BE2C (cell line): ENCODE results near the gene PSME1.

Experiments
- DNase-seq: peaks from one replicate; pipeline ENCODE4 v3.0.0-alpha.2; 2020
- H3K27me3 ChIP-seq: fragments of 250-450 bp; sonication (Bioruptor Pico); 2 replicates; pipeline ENCODE4 v1.5.1; 2020; ENCODE audit warnings: mild to moderate bottlenecking
- H3K36me3 ChIP-seq: fragments of 250-450 bp; sonication (Bioruptor Pico); 2 replicates; pipeline ENCODE4 v1.5.1; 2020; ENCODE audit warnings: mild to moderate bottlenecking
- H3K4me1 ChIP-seq: fragments of 250-450 bp; sonication (Bioruptor Pico); 2 replicates; pipeline ENCODE4 v1.5.1; 2020
- H3K4me3 ChIP-seq: 2 replicates; pipeline ENCODE4 v1.5.1; 2011; ENCODE audit warnings: low read depth, low read length
- H3K9me3 ChIP-seq: fragments of 250-450 bp; sonication (Bioruptor Pico); 2 replicates; pipeline ENCODE4 v1.5.1; 2020
- TF ChIP-seq, protein P1 (sequence below): IDR thresholded peaks from 2 replicates; pipeline ENCODE4 v1.5.1; 2012; ENCODE audit warnings: mild to moderate bottlenecking, low read depth, low read length

Gene PSME1

DNA sequence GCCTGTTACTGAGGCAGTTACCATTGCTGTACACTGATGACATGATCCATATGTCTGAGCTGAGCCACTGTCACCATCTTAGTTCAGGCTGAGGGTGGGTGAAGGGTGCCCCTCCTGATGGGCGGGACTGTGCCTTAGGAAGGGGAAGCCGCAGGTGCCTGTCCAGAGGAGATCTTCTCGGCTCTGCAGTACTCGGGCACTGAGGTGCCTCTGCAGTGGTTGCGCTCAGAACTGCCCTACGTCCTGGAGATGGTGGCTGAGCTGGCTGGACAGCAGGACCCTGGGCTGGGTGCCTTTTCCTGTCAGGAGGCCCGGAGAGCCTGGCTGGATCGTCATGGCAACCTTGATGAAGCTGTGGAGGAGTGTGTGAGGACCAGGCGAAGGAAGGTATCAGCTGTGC, 15.0 kb downstream of the PSME1 start:
- TF ChIP-seq, protein P1, sequence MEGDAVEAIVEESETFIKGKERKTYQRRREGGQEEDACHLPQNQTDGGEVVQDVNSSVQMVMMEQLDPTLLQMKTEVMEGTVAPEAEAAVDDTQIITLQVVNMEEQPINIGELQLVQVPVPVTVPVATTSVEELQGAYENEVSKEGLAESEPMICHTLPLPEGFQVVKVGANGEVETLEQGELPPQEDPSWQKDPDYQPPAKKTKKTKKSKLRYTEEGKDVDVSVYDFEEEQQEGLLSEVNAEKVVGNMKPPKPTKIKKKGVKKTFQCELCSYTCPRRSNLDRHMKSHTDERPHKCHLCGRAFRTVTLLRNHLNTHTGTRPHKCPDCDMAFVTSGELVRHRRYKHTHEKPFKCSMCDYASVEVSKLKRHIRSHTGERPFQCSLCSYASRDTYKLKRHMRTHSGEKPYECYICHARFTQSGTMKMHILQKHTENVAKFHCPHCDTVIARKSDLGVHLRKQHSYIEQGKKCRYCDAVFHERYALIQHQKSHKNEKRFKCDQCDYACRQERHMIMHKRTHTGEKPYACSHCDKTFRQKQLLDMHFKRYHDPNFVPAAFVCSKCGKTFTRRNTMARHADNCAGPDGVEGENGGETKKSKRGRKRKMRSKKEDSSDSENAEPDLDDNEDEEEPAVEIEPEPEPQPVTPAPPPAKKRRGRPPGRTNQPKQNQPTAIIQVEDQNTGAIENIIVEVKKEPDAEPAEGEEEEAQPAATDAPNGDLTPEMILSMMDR = no peak
- no peak overlapping the region for H3K4me3 ChIP-seq
- H3K36me3 ChIP-seq = peaks cover 56% of the 10 kb centered on the region
- DNase-seq = no peak
- H3K27me3 ChIP-seq = no peaks in the 10 kb centered on the region
- H3K4me1 ChIP-seq = no peaks in the 10 kb centered on the region
- H3K9me3 ChIP-seq = no peaks in the 10 kb centered on the region

DNA sequence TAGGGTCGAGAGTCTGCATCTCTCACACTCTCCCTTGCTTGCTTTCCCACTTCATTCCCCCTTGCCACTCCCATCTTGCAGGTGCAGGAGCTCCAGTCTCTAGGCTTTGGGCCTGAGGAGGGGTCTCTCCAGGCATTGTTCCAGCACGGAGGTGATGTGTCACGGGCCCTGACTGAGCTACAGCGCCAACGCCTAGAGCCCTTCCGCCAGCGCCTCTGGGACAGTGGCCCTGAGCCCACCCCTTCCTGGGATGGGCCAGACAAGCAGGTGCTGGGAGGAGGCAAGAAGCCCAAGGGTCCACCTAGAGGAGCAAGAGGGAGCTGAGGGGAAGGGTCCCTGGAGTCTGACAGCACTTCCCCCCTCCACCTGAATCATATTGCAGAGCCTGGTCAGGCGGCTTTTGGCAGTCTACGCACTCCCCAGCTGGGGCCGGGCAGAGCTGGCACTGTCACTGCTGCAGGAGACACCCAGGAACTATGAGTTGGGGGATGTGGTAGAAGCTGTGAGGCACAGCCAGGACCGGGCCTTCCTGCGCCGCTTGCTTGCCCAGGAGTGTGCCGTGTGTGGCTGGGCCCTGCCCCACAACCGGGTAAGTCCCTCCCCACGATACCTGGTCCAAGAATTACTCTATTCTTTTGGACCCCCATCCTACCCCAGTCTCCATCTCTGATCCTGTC, 15.5 kb downstream of the PSME1 start:
- H3K4me3 ChIP-seq = no peak overlapping the region
- TF ChIP-seq, protein P1 = no peak
- H3K4me1 ChIP-seq = no peaks in the 10 kb centered on the region
- no peaks in the 10 kb centered on the region for H3K27me3 ChIP-seq
- no peaks in the 10 kb centered on the region for H3K9me3 ChIP-seq
- peaks cover 59% of the 10 kb centered on the region for H3K36me3 ChIP-seq
- no peak for DNase-seq

DNA sequence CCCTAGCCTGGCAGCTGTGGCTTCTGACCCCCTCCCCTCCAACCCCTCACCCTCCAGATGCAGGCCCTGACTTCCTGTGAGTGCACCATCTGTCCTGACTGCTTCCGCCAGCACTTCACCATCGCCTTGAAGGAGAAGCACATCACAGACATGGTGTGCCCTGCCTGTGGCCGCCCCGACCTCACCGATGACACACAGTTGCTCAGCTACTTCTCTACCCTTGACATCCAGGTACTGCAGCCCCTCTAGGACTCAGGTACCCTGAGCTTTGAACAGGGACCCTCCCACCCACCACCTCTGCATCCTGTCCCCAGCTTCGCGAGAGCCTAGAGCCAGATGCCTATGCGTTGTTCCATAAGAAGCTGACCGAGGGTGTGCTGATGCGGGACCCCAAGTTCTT, 19.1 kb downstream of the PSME1 start:
- no peaks in the 10 kb centered on the region for H3K9me3 ChIP-seq
- H3K36me3 ChIP-seq = peaks cover 66% of the 10 kb centered on the region
- H3K4me1 ChIP-seq = no peaks in the 10 kb centered on the region
- H3K4me3 ChIP-seq = no peak overlapping the region
- DNase-seq = no peak
- H3K27me3 ChIP-seq = no peaks in the 10 kb centered on the region
- TF ChIP-seq, protein P1 = no peak

DNA sequence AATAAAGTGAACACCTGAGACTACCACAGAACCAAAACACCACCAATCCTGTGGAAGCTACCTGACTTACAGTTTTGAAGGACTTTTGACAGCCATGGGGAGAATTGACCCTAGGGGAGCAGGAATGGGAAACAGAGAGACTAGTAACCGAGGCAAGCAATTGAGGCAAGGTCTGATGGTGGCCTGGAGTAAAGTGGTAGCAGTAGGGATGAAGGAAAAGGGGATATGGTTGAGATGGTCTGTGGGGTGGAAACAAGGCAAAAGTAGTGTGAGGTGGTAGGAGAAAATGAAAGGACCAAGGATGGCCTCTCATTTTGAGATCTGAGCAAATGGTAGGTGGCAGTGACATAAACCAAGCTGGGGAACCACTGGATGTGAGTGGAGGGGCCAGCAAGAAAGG, 20.8 kb downstream of the PSME1 start:
- DNase-seq = no peak
- TF ChIP-seq, protein P1 = no peak
- no peaks in the 10 kb centered on the region for H3K9me3 ChIP-seq
- no peaks in the 10 kb centered on the region for H3K27me3 ChIP-seq
- H3K36me3 ChIP-seq = peaks cover 51% of the 10 kb centered on the region
- no peak overlapping the region for H3K4me3 ChIP-seq
- H3K4me1 ChIP-seq = peaks cover 8% of the 10 kb centered on the region

DNA sequence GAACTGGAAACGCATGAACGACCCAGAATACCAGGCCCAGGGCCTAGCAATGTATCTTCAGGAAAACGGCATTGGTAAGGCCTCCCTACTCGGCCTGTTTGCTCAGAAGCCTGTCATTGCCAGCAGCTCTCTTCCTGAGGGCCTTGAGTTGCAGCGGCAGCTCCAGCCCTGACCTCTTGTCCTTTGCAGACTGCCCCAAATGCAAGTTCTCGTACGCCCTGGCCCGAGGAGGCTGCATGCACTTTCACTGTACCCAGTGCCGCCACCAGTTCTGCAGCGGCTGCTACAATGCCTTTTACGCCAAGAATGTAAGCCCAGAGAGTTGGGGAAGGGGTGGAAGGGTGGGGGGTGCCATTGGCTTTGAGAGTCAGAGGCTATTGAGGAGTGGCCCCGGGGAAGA, 21.3 kb downstream of the PSME1 start:
- Histone ChIP-seq H3K4me3 (no peak overlapping the region), H3K9me3 (no peaks in the 10 kb centered on the region), H3K4me1 (peaks cover 8% of the 10 kb centered on the region), H3K27me3 (no peaks in the 10 kb centered on the region), H3K36me3 (peaks cover 47% of the 10 kb centered on the region)
- TF ChIP-seq, protein P1 = no peak
- no peak for DNase-seq

DNA sequence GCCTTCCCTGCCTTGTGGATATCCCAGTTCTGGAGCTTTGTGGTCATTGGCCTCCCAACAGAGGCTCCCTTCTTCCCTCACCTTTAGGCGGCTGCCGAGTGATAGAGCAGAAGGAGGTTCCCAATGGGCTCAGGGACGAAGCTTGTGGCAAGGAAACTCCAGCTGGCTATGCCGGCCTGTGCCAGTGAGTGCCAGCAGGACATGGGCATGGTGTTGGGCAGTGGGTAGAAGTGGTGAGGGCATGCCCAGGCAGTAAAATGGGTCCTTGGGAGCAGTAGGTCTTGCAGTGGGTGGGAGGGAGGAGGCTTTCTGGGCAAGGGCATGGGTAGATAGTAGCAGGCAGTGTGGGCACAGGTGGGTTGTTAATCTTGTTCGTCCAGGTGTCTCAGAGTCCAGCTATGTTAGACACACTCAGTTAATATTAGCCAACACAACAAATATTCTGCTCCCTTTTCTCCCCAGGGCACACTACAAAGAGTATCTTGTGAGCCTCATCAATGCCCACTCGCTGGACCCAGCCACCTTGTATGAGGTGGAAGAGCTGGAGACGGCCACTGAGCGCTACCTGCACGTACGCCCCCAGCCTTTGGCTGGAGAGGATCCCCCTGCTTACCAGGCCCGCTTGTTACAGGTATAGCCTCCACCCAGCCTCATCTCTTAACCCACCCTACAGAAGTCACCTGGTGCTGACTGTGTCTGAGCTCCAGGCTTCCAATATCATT, 23.9 kb downstream of the PSME1 start:
- TF ChIP-seq, protein P1 = no peak
- no peak overlapping the region for H3K4me3 ChIP-seq
- no peaks in the 10 kb centered on the region for H3K27me3 ChIP-seq
- H3K36me3 ChIP-seq = peaks cover 31% of the 10 kb centered on the region
- DNase-seq = no peak
- no peaks in the 10 kb centered on the region for H3K9me3 ChIP-seq
- H3K4me1 ChIP-seq = peaks cover 8% of the 10 kb centered on the region
